Mesodermal cell (in vitro differentiated cells): ENCODE data around the gene SAMD4A.

Experiments used
- H3K27ac ChIP-seq: 2 replicates; pipeline ENCODE4 v1.7.0; 2013; ENCODE audit warnings: mild to moderate bottlenecking, low read depth, low read length, moderate library complexity; ENCODE audit not compliant: severe bottlenecking
- H3K36me3 ChIP-seq: 2 replicates; pipeline ENCODE4 v1.7.1; 2013; ENCODE audit warnings: mild to moderate bottlenecking, low read length, moderate library complexity; ENCODE audit not compliant: control insufficient read depth, insufficient read depth
- H3K4me1 ChIP-seq: one replicate; pipeline ENCODE4 v1.7.1; 2013; ENCODE audit warnings: mild to moderate bottlenecking, low read length; ENCODE audit not compliant: insufficient read depth, control insufficient read depth, poor library complexity, severe bottlenecking
- H3K4me3 ChIP-seq: 2 replicates; pipeline ENCODE4 v1.7.0; 2013; ENCODE audit warnings: low read length, control low read depth, mild to moderate bottlenecking; ENCODE audit not compliant: insufficient read depth, poor library complexity, severe bottlenecking; ENCODE audit errors: extremely low read depth
- H3K9me3 ChIP-seq: 2 replicates; pipeline ENCODE4 v1.7.1; 2013; ENCODE audit warnings: mild to moderate bottlenecking, low read length, moderate library complexity; ENCODE audit not compliant: control insufficient read depth
- WGBS, 2 experiments: methylation state at CpG; one replicate each; pipeline ENCODE4 v1.1.5; 2013; ENCODE audit warnings: missing lambda C conversion rate in 2 of 2; ENCODE audit not compliant: insufficient coverage in 2 of 2; 5-methylcytosine and 5-hydroxymethylcytosine counted together

Gene SAMD4A

GRCh38 chr14:54803926-54804537 is 237.1 kb downstream of the SAMD4A start:
- no peak overlapping the region for H3K4me3 ChIP-seq
- no peaks in the 10 kb centered on the region for H3K36me3 ChIP-seq
- H3K27ac ChIP-seq = no peak overlapping the region
- peaks cover 4% of the 10 kb centered on the region for H3K4me1 ChIP-seq
- 83 to 86% methylated on average over 11 to 13 of the region's 13 CpGs for WGBS, 2 experiments
- H3K9me3 ChIP-seq = no peaks in the 10 kb centered on the region

DNA sequence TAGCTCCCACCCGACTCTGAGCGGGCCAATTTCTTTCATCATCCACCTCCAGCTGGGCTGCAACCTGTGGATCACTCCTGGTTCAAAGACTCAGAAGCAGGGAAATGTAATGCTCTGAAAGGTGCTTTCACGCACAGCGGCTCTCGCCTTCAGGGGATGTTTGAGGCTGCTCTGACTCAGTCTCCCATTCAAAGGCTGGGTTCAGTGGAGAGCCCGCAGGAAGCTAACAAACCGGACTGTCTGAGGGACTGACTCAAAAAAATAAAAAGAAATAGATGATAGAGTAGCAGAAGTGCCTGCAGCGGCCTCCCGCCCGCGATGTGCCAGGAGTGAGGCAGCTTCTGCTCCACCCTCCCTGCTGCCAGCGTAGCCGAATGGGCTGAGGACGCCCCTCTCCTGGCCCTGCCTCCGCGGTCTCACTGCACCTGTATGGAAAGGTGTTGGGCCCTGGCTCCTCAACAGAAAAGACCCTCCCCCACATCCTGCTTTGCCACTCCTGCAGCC is 237.7 kb downstream of the SAMD4A start:
- Histone ChIP-seq H3K27ac (no peak overlapping the region), H3K9me3 (no peaks in the 10 kb centered on the region), H3K4me1 (peaks cover 4% of the 10 kb centered on the region), H3K36me3 (no peaks in the 10 kb centered on the region), H3K4me3 (no peak overlapping the region)
- 63 to 69% methylated on average over 12 to 14 of the region's 16 CpGs for WGBS, 2 experiments

DNA sequence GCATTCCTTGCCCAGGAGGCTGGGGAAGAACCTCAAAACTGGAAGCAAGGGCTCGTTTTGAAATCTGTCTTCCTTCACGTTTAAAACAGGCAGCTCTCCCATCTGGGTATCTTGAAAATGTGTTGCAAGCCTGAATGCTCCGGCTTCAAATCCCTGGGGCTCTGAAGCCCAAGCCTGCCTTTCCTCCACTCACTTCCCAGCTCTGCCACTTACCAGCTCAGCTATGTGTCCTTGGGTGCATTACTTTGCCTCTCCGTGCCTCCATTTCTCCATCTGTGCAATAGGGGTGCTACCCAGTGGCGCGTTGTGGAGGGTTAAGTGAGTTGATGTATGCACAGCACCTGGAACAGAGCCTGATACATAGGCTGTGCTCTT is 238.1 kb downstream of the SAMD4A start:
- no peaks in the 10 kb centered on the region for H3K36me3 ChIP-seq
- H3K9me3 ChIP-seq = no peaks in the 10 kb centered on the region
- no peak overlapping the region for H3K27ac ChIP-seq
- WGBS, 2 experiments = 61 to 70% methylated on average over 5 of the region's 6 CpGs
- no peak overlapping the region for H3K4me3 ChIP-seq
- peaks cover 4% of the 10 kb centered on the region for H3K4me1 ChIP-seq

DNA sequence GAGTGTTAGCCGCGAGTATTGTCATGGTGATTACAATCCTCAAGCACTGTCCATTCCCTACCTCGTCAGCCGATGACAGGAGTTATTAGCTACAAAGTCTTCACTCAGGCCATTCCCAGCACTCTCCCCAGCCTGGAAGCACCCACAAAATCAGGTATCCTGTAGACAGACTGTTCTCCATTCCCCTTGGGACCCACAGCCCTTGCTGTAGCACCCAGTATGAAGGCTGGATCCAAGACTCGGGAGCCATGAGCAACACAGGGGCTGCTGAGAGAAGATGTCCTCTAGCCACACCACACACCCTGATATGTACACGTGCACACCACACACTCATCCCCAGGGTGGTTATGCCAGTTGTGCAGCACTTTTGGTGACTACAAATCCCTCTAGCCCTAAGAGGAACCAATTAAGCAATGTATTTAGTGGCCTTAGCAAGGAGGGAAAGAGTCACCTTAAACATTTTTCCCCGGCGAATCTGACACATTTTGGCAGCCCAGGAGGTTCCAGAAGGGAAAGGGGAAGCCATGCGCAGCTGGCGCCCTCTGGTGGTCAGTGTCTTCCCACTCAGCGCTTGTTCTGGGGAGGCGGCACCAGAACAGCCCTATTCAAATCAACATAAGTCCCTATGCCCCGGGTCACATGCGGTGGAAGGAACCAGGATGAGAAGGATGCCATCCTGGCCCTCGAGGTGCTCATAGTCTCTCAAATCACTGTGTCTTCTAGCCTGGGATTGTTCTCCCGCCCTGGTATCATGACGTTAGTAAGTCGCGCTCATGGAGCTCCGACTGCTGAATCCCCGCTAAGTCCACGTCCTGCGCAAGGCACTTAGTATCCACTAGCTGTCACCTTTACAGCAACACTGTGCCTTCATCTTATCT is 238.8 kb downstream of the SAMD4A start:
- no peaks in the 10 kb centered on the region for H3K36me3 ChIP-seq
- WGBS, 2 experiments = 59 to 66% methylated on average over 15 of the region's 23 CpGs
- H3K27ac ChIP-seq = no peak overlapping the region
- H3K4me1 ChIP-seq = peaks cover 4% of the 10 kb centered on the region
- no peaks in the 10 kb centered on the region for H3K9me3 ChIP-seq
- H3K4me3 ChIP-seq = no peak overlapping the region

GRCh38 chr14:54806616-54807015 is 239.7 kb downstream of the SAMD4A start:
- WGBS, 2 experiments = 89 to 92% methylated on average over 5 to 7 of the region's 10 CpGs
- no peaks in the 10 kb centered on the region for H3K9me3 ChIP-seq
- no peak overlapping the region for H3K27ac ChIP-seq
- peaks cover 4% of the 10 kb centered on the region for H3K4me1 ChIP-seq
- no peak overlapping the region for H3K4me3 ChIP-seq
- no peaks in the 10 kb centered on the region for H3K36me3 ChIP-seq

DNA sequence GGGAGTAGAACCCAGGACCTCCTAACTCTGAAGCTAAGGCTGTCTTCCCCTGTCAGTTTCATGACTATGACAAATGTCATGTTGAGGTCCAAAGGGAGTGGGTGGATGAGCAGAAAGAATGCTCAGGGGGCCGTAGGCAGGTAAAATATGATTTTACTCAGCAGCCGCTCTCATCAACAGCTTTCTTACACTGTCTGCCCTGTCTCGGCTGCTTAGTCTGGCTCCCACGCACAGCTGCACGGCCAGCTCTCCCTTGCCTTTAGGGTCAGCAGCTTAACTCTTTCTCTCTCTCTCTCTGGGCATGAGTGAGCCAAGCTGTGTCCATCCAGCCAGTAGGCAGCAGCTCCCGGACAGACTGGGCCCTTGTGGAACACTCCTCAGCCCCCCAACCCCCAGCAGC is 240.5 kb downstream of the SAMD4A start:
- Histone ChIP-seq H3K4me1 (peaks cover 4% of the 10 kb centered on the region), H3K36me3 (no peaks in the 10 kb centered on the region), H3K9me3 (no peaks in the 10 kb centered on the region), H3K4me3 (no peak overlapping the region), H3K27ac (no peak overlapping the region)
- WGBS, 2 experiments = 90 to 92% methylated on average over 5 to 6 of the region's 6 CpGs

DNA sequence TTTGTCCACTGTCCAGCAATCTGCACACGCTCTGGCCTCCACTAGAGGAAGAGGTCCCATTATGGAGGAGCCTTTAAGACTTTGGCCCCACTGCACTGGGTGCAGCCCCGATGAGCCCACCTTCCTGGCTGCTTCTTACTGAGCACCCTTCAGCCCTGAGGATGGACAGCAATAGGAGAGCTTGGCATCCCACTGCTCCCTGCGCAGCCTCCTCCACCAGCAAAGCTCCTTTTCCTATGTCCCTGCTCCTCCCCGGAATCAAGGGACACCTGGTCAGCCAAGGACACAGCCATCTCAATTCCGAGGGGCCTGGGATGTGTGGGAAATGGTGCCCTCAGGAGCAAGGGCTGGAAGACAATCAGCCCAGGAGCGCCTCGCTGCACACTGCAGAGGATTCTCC is 241.0 kb downstream of the SAMD4A start:
- H3K9me3 ChIP-seq = no peaks in the 10 kb centered on the region
- H3K27ac ChIP-seq = no peak overlapping the region
- no peak overlapping the region for H3K4me3 ChIP-seq
- 88 to 97% methylated on average over 4 of the region's 7 CpGs for WGBS, 2 experiments
- H3K4me1 ChIP-seq = peaks cover 4% of the 10 kb centered on the region
- H3K36me3 ChIP-seq = no peaks in the 10 kb centered on the region

GRCh38 chr14:54808326-54809161 is 241.6 kb downstream of the SAMD4A start:
- no peaks in the 10 kb centered on the region for H3K36me3 ChIP-seq
- WGBS, 2 experiments = 90 to 100% methylated on average over 1 to 4 of the region's 8 CpGs
- no peaks in the 10 kb centered on the region for H3K9me3 ChIP-seq
- H3K4me1 ChIP-seq = peaks cover 4% of the 10 kb centered on the region
- no peak overlapping the region for H3K4me3 ChIP-seq
- H3K27ac ChIP-seq = no peak overlapping the region

DNA sequence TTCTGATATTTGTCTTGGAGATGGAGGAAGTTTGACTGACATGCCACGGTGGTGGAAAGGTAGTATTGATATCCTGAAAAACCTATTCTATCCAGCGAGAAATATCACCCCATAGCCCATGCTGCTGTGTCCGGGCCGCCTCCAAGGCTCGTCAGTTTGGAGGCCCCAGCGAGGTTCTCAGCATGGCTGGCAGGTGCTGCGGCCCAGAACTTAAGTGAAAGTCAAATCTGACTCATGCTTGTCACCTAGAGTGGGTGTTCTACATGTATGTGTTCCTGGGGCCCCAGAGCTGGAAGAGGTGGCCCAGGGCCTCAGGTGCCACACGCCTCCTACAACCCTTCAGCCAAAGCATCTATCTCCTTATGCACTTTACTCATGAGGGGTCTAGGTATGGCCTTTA is 242.8 kb downstream of the SAMD4A start:
- no peaks in the 10 kb centered on the region for H3K36me3 ChIP-seq
- no peaks in the 10 kb centered on the region for H3K9me3 ChIP-seq
- no peak overlapping the region for H3K4me3 ChIP-seq
- peaks cover 4% of the 10 kb centered on the region for H3K4me1 ChIP-seq
- 93 to 97% methylated on average over 6 of the region's 8 CpGs for WGBS, 2 experiments
- no peak overlapping the region for H3K27ac ChIP-seq

DNA sequence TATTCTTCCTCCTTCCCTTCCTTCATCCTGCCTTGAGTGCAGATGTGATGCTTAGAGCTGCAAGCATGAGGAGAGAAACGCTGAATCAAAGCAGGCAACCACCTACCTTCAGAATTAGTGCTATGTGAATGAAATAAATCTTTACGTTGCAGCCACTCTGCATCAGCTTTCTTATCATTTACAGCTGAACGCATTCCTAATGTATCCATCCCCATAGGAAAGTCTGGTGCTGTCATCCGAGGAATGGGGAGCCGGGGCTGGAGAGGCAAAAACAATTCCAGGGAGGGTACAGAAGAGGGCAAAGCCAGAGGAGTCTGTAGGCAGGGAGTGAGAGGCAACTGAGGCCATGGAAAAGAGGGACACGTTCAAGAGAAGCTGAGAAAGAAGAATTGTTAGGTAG is 245.7 kb downstream of the SAMD4A start:
- H3K36me3 ChIP-seq = no peaks in the 10 kb centered on the region
- H3K4me3 ChIP-seq = no peak overlapping the region
- H3K4me1 ChIP-seq = peaks cover 5% of the 10 kb centered on the region
- no peak overlapping the region for H3K27ac ChIP-seq
- 83 to 98% methylated on average over 1 to 5 of the region's 6 CpGs for WGBS, 2 experiments
- H3K9me3 ChIP-seq = no peaks in the 10 kb centered on the region
